ENCODE data around the gene GRM8.

Gene GRM8

DNA sequence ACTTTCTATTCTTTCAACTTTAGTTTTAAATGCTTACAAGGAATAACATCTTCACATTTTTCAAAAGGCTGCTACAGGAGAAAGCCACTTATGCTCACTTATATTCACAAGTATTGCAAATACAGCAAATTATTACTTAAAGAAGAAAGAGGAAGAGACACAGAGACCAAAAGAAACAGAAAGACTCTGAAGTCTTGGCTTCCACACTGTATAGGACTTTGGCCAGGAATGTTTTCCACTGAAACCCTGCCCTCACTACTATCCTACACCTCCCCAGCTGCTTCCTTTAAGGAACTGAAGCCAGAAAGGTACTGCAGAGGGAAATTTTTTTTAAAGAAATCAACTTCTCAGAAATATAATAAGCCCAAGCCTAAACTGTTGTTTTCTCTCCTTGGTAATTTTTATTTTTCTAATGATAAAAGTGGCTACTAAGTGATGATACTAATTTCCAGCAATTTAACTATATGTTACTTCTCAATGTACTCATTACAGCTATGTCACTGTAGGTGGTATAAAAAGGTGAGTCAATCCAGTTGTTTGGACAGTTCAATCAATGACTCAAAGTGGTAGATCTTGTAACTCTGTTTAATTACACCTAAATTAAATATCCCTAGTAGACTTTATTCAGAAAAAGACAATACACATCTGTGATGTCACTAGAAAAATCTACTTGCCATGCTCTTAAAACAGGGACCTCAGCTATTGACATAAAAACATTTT is 231.6 kb downstream of the GRM8 start:
- in situ Hi-C loops (cut with MboI; ENCODE audit: low pct_unique_long_range_greater_than_20kb, low sequenced_read_pairs, unreplicated experiment), result no loop called here
- TF ChIP-seq, protein P1, sequence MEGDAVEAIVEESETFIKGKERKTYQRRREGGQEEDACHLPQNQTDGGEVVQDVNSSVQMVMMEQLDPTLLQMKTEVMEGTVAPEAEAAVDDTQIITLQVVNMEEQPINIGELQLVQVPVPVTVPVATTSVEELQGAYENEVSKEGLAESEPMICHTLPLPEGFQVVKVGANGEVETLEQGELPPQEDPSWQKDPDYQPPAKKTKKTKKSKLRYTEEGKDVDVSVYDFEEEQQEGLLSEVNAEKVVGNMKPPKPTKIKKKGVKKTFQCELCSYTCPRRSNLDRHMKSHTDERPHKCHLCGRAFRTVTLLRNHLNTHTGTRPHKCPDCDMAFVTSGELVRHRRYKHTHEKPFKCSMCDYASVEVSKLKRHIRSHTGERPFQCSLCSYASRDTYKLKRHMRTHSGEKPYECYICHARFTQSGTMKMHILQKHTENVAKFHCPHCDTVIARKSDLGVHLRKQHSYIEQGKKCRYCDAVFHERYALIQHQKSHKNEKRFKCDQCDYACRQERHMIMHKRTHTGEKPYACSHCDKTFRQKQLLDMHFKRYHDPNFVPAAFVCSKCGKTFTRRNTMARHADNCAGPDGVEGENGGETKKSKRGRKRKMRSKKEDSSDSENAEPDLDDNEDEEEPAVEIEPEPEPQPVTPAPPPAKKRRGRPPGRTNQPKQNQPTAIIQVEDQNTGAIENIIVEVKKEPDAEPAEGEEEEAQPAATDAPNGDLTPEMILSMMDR (IDR thresholded peaks at IDR 0.05; ENCODE audit: extremely low read depth, insufficient read depth, missing control alignments), result no peak
- no peak for DNase-seq (ENCODE audit: low spot score)

DNA sequence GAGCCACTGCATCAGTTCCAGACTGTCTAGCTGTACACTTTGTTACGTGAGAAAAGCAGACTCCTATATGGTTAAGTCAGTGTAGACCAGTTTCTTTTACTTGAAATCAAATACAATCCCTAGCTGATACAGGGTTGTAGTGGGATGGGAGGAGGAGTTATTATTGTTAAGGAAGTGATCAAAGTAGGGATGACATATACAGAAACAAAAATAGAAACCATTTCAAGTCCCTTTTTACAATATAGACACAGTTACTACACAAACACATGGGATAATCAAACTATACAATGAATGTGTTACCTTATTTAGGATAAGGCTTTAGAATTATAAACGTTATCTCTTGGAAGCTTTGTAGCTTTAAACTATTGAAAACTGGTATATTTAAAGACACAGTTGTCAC is 233.9 kb downstream of the GRM8 start:
- in situ Hi-C loops (cut with MboI; ENCODE audit: low pct_unique_long_range_greater_than_20kb, low sequenced_read_pairs, unreplicated experiment), result no loop called here
- no peak for DNase-seq (ENCODE audit: low spot score)
- TF ChIP-seq, protein P1 (IDR thresholded peaks at IDR 0.05; ENCODE audit: extremely low read depth, insufficient read depth, missing control alignments), result no peak

DNA sequence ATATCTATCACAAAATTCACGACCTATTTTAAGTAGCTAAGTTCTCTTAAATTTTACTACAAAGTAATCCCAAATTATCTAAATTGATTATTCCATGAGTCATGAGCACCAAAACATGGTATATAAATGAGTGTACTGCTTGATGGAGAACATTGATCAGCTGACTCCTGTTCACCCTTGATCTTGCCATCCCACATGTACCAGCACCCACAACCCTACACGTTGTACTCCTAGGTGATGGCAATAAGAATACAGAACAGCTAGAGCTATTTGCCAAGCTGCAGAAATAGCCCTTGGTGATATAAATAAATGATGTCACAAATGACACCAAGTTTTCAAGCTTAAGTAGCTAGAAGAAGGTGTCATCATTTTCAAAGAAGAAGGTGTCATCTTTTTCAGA is 235.5 kb downstream of the GRM8 start:
- in situ Hi-C loops (cut with MboI; ENCODE audit: low pct_unique_long_range_greater_than_20kb, low sequenced_read_pairs, unreplicated experiment), result no loop called here
- TF ChIP-seq, protein P1 (IDR thresholded peaks at IDR 0.05; ENCODE audit: extremely low read depth, insufficient read depth, missing control alignments), result no peak
- no peak for DNase-seq (ENCODE audit: low spot score)

DNA sequence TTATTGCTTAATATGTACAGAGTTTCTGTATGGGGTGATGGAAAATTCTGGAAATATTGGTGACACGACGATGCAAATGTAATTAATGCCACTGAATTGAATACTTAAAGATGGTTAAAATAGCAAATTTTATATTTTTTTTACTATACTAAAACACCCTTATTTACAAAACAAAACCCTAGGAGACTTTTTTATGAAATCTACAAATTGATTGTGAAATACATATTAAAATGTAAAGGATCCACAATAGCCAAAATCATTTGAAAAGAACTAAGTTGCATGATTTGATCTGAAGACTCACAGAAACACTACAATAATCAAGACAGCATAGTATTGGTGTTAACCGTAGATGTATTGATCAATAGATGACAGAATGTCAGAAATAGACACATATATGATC is 252.0 kb downstream of the GRM8 start:
- TF ChIP-seq, protein P1 (IDR thresholded peaks at IDR 0.05; ENCODE audit: extremely low read depth, insufficient read depth, missing control alignments), result no peak
- in situ Hi-C loops (cut with MboI; ENCODE audit: low pct_unique_long_range_greater_than_20kb, low sequenced_read_pairs, unreplicated experiment), result no loop called here
- no peak for DNase-seq (ENCODE audit: low spot score)

DNA sequence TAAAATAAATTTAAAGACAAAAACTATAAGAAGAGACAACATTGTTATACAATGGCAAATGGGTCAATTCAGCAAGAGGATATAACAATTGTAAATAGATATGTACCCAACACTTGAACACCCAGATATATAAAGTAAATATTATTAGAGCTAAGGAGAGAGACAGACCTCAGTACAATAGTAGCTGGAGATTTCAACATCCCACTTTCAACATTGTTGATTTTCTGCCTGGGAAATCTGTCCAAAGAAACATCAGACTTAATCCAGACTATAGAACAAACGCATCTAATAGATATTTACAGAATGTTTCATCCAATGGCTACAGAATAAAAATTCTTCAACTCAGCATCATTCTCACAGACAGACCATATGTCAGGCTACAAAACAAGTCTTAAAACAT is 256.1 kb downstream of the GRM8 start:
- no peak for DNase-seq (ENCODE audit: low spot score)
- TF ChIP-seq, protein P1 (IDR thresholded peaks at IDR 0.05; ENCODE audit: extremely low read depth, insufficient read depth, missing control alignments), result no peak
- in situ Hi-C loops (cut with MboI; ENCODE audit: low pct_unique_long_range_greater_than_20kb, low sequenced_read_pairs, unreplicated experiment), result no loop called here

DNA sequence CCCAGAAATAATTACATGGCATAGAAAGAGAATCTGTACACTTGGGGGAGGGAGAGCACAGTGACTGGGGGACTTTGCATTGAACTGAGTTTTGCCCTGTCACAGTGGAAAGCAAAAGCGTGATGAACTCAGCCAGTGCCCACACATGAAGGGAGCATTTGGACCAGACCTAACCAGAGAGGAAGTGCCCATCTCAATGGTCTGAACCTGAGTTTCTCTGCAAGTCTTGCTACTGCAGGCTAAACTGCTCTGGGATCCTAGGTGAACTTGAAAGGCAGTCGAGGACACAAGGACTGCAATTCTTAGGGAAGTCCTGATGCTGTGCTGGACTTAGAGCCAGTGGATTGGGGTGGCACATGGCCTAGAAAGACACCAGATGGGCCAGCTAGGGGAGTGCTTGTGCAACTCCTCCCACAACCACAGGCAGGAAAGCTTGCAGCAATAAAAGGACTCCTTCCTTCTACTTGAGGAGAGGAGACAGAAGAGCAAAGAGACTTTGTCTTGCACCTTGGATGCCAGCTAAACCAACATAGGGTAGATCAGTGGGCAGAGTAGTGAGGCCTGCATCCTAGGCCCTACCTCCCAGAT is 259.0 kb downstream of the GRM8 start:
- in situ Hi-C loops (cut with MboI; ENCODE audit: low pct_unique_long_range_greater_than_20kb, low sequenced_read_pairs, unreplicated experiment), result no loop called here
- no peak for DNase-seq (ENCODE audit: low spot score)
- TF ChIP-seq, protein P1 (IDR thresholded peaks at IDR 0.05; ENCODE audit: extremely low read depth, insufficient read depth, missing control alignments), result no peak
